Parathyroid adenoma (tissue), 2 donors: ENCODE results near the gene SPON1.

Source experiments
- H2AFZ ChIP-seq: fragments of 300-600 bp; sonication (generic); one replicate; pipeline ENCODE4 v1.7.0; 2017; ENCODE audit warnings: antibody characterized with exemption, mild to moderate bottlenecking
- H3K27ac ChIP-seq: fragments of 300-600 bp; sonication (generic); one replicate; pipeline ENCODE4 v1.7.0; 2017
- H3K27me3 ChIP-seq: fragments of 300-600 bp; sonication (generic); one replicate; pipeline ENCODE4 v1.7.0; 2017; ENCODE audit warnings: low read length; ENCODE audit not compliant: control insufficient read depth, insufficient read depth
- H3K36me3 ChIP-seq: fragments of 300-600 bp; sonication (generic); one replicate; pipeline ENCODE4 v1.7.0; 2017; ENCODE audit warnings: low read length; ENCODE audit not compliant: control insufficient read depth, insufficient read depth
- H3K4me1 ChIP-seq: fragments of 300-600 bp; sonication (generic); one replicate; pipeline ENCODE4 v1.7.0; 2017; ENCODE audit warnings: control low read depth
- H3K4me2 ChIP-seq: fragments of 300-600 bp; sonication (generic); one replicate; pipeline ENCODE4 v1.7.0; 2017; ENCODE audit warnings: low read length
- H3K4me3 ChIP-seq: fragments of 300-600 bp; sonication (generic); one replicate; pipeline ENCODE4 v1.7.0; 2017; ENCODE audit warnings: low read depth, low read length
- H3K79me2 ChIP-seq: fragments of 300-600 bp; sonication (generic); one replicate; pipeline ENCODE4 v1.7.0; 2017; ENCODE audit warnings: control low read depth
- H3K9ac ChIP-seq: fragments of 300-600 bp; sonication (generic); one replicate; pipeline ENCODE4 v1.7.0; 2017; ENCODE audit warnings: mild to moderate bottlenecking
- H3K9me3 ChIP-seq: fragments of 300-600 bp; sonication (generic); one replicate; pipeline ENCODE4 v1.7.0; 2017; ENCODE audit warnings: low read length; ENCODE audit not compliant: control insufficient read depth
- CTCF ChIP-seq: fragments of 300-600 bp; sonication (generic); IDR thresholded peaks from one replicate; pipeline ENCODE4 v1.7.0; 2017; ENCODE audit warnings: antibody characterized with exemption, mild to moderate bottlenecking
- donor health status: primary hyperparathyroidism.

The SPON1 gene

GRCh38 chr11:13939961-13940906, 22.3 kb upstream of the SPON1 start:
- Histone ChIP-seq H3K4me2 (no peak overlapping the region), H3K27me3 (no peaks in the 10 kb centered on the region), H3K9ac (no peak overlapping the region), H3K79me2 (no peaks in the 10 kb centered on the region), H3K36me3 (no peaks in the 10 kb centered on the region), H2AFZ (no peak overlapping the region), H3K4me1 (no peaks in the 10 kb centered on the region), H3K9me3 (no peaks in the 10 kb centered on the region), H3K27ac (no peak overlapping the region), H3K4me3 (no peak overlapping the region)
- no peak for TF ChIP-seq CTCF

- TF ChIP-seq CTCF = no peak
- Histone ChIP-seq H3K4me2 (no peak overlapping the region), H3K27me3 (no peaks in the 10 kb centered on the region)
Observed at GRCh38 chr11:13940907-13941256, 21.6 kb upstream of the SPON1 start.

GRCh38 chr11:13941775-13942174, 20.7 kb upstream of the SPON1 start:
- Histone ChIP-seq H3K4me1 (no peaks in the 10 kb centered on the region), H3K9ac (no peak overlapping the region), H3K27ac (no peak overlapping the region), H3K79me2 (no peaks in the 10 kb centered on the region), H2AFZ (no peak overlapping the region), H3K27me3 (no peaks in the 10 kb centered on the region), H3K36me3 (no peaks in the 10 kb centered on the region), H3K9me3 (no peaks in the 10 kb centered on the region), H3K4me2 (no peak overlapping the region), H3K4me3 (no peak overlapping the region)
- TF ChIP-seq CTCF = no peak

More at GRCh38 chr11:13940907-13941256, 21.6 kb upstream of the SPON1 start:
- Histone ChIP-seq H3K79me2 (no peaks in the 10 kb centered on the region), H2AFZ (no peak overlapping the region), H3K4me1 (no peaks in the 10 kb centered on the region), H3K4me3 (no peak overlapping the region), H3K9ac (no peak overlapping the region), H3K9me3 (no peaks in the 10 kb centered on the region), H3K27ac (no peak overlapping the region), H3K36me3 (no peaks in the 10 kb centered on the region)

GRCh38 chr11:13942378-13942777, 20.1 kb upstream of the SPON1 start:
- no peaks in the 10 kb centered on the region for H3K36me3 ChIP-seq
- H3K79me2 ChIP-seq = no peaks in the 10 kb centered on the region
- no peak overlapping the region for H3K4me2 ChIP-seq
- H3K4me3 ChIP-seq = no peak overlapping the region
- no peaks in the 10 kb centered on the region for H3K27me3 ChIP-seq
- no peak overlapping the region for H2AFZ ChIP-seq
- no peak overlapping the region for H3K9ac ChIP-seq
- no peaks in the 10 kb centered on the region for H3K9me3 ChIP-seq
- H3K4me1 ChIP-seq = no peaks in the 10 kb centered on the region
- TF ChIP-seq CTCF = no peak
- no peak overlapping the region for H3K27ac ChIP-seq

GRCh38 chr11:13942971-13943381, 19.5 kb upstream of the SPON1 start:
- no peaks in the 10 kb centered on the region for H3K79me2 ChIP-seq
- H3K9me3 ChIP-seq = no peaks in the 10 kb centered on the region
- H3K4me2 ChIP-seq = no peak overlapping the region

More at GRCh38 chr11:13942971-13943381, 19.5 kb upstream of the SPON1 start:
- Histone ChIP-seq H3K4me3 (no peak overlapping the region), H2AFZ (no peak overlapping the region), H3K4me1 (no peaks in the 10 kb centered on the region), H3K27ac (no peak overlapping the region), H3K27me3 (no peaks in the 10 kb centered on the region), H3K9ac (no peak overlapping the region), H3K36me3 (no peaks in the 10 kb centered on the region)
- no peak for TF ChIP-seq CTCF
